Measurements from ENCODE around the gene PCDHA8.
"Not testable (repeated sequence)": the region's sequence is repeated elsewhere in the genome, so short reads cannot be mapped to it uniquely, and the experiment has no call there.

The PCDHA8 gene, protein sequence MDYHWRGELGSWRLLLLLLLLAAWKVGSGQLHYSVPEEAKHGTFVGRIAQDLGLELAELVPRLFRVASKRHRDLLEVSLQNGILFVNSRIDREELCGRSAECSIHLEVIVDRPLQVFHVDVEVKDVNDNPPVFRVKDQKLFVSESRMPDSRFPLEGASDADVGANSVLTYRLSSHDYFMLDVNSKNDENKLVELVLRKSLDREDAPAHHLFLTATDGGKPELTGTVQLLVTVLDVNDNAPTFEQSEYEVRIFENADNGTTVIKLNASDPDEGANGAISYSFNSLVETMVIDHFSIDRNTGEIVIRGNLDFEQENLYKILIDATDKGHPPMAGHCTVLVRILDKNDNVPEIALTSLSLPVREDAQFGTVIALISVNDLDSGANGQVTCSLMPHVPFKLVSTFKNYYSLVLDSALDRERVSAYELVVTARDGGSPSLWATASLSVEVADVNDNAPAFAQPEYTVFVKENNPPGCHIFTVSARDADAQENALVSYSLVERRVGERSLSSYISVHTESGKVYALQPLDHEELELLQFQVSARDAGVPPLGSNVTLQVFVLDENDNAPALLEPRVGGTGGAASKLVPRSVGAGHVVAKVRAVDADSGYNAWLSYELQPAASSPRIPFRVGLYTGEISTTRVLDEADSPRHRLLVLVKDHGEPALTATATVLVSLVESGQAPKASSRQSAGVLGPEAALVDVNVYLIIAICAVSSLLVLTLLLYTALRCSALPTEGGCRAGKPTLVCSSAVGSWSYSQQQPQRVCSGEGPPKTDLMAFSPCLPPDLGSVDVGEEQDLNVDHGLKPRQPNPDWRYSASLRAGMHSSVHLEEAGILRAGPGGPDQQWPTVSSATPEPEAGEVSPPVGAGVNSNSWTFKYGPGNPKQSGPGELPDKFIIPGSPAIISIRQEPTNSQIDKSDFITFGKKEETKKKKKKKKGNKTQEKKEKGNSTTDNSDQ

DNA sequence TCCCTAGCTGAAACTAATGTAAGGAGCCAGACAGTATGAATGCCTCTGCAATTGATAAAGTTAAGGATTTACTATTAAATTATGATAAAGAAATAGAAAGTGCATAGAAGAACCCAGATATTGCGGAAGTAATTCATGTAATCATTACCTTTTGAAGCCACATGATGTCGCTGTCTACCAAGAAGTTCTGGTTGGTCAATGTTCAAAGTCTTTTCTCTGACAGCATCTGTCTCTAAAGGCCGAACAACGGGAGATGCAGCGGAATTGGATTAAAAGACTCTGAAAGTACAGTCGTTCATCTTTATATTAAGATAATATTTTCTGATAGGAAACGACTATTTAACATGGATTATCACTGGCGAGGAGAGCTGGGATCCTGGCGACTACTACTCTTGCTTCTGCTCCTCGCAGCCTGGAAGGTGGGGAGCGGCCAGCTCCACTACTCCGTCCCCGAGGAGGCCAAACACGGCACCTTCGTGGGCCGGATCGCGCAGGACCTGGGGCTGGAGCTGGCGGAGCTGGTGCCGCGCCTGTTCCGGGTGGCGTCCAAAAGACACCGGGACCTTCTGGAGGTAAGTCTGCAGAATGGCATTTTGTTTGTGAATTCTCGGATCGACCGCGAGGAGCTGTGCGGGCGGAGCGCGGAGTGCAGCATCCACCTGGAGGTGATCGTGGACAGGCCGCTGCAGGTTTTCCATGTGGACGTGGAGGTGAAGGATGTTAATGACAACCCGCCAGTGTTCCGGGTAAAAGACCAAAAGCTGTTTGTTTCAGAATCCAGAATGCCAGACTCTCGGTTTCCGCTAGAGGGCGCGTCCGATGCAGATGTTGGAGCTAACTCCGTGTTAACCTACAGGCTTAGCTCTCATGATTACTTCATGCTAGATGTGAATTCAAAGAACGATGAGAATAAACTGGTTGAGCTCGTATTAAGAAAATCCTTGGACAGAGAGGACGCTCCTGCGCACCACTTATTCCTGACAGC lies at the start of gene PCDHA8:
Gene PCDHA8, plus strand, starts transcription at position 210 of the 985 bp plus-strand sequence. Its CDS starts 135 bp downstream, at position 345.
- DNase-seq: peak; percentile 85

DNA sequence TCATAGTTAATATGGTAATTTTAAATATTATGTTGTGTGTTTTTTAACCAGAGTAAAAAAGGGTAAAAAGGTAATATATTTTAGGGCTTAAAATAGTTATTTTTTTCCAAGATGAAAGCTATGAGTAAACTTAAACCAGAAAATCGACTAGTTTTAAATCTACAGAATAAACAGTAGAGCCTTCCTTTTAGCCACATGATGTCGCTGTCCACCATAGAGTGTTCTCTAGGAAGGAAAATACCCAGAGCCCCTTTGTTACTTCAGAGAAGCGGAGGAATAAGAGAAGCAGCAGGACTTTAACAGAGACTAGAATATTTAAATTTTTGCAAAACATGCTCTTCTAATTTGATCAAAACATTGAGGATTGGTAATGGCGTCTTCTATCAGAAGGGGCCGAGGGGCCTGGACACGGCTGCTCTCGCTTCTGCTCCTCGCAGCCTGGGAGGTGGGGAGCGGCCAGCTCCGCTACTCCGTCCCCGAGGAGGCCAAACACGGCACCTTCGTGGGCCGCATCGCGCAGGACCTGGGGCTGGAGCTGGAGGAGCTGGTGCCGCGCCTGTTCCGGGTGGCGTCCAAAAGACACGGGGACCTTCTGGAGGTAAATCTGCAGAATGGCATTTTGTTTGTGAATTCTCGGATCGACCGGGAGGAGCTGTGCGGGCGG lies 46.3 kb upstream of the PCDHA8 start, which contains the start of gene PCDHA2:
Gene PCDHA2, plus strand, starts transcription at position 258 of the 664 bp plus-strand sequence.
- DNase-seq: no peak

DNA sequence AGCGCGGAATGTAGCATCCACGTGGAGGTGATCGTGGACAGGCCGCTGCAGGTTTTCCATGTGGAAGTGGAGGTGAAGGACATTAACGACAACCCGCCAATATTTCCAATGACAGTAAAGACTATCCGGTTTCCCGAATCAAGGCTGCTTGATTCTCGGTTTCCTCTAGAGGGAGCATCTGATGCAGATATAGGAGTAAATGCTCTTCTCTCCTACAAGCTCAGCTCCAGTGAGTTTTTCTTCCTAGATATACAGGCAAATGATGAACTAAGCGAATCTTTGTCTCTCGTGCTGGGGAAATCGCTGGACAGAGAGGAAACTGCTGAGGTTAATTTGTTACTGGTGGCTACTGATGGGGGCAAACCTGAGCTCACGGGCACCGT lies 45.7 kb upstream of the PCDHA8 start:
- no peak for DNase-seq

DNA sequence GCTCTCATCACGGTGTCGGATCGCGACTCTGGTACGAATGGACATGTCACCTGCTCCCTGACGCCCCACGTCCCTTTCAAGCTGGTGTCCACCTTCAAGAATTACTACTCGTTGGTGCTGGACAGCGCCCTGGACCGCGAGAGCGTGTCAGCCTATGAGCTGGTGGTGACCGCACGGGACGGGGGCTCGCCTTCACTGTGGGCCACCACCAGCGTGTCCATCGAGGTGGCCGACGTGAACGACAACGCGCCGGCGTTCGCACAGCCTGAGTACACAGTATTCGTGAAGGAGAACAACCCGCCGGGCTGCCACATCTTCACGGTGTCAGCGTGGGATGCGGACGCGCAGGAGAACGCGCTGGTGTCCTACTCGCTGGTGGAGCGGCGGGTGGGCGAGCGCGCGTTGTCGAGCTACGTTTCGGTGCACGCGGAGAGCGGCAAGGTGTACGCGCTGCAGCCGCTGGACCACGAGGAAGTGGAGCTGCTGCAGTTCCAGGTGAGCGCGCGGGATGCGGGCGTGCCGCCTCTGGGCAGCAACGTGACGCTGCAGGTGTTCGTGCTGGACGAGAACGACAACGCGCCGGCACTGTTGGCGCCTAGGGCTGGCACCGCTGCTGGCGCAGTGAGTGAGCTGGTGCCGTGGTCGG lies 44.8 kb upstream of the PCDHA8 start:
- DNase-seq: not testable (repeated sequence)

DNA sequence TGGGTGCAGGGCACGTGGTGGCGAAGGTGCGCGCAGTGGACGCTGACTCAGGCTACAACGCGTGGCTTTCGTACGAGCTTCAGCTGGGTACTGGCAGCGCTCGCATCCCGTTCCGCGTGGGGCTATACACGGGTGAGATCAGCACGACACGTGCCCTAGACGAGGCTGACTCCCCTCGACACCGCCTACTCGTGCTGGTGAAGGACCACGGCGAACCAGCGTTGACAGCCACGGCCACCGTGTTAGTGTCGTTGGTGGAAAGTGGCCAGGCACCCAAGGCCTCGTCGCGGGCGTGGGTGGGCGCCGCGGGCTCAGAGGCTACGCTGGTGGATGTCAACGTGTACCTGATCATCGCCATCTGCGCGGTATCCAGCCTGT lies 44.3 kb upstream of the PCDHA8 start:
- DNase-seq: no peak

DNA sequence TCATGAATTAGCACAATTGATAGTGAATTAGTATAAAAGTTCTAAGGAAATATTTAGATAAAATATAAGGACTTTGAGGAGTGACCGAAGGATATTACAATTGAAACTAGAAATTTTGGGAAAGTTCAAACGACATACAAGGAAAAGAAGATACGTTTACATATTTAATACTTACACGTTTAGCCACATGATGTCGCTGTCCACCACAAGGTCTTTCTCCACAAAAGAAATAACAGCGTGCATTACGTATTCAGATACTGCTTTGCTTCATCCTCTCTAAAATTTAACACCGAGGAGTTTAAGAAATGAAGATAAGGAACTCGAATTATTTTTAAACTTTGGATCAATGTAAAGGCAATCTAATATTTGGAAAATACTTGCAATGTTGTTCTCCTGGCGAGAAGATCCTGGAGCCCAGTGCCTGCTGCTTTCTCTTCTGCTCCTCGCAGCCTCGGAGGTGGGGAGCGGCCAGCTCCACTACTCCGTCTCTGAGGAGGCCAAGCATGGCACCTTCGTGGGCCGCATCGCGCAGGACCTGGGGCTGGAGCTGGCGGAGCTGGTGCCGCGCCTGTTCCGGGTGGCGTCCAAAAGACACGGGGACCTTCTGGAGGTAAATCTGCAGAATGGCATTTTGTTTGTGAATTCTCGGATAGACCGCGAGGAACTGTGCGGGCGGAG lies 40.0 kb upstream of the PCDHA8 start, which contains the start of gene PCDHA3:
Gene PCDHA3, plus strand, starts transcription at position 242 of the 678 bp plus-strand sequence.
- DNase-seq: no peak

DNA sequence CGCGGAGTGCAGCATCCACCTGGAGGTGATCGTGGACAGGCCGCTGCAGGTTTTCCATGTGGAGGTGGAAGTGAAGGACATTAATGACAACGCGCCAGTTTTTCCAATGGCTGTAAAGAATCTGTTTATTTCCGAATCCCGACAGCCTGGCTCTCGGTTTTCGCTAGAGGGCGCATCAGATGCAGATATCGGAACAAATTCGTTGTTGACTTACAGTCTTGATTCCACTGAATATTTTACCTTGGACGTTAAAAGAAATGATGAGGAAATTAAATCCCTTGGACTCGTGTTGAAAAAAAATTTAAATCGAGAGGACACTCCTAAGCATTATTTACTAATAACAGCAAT lies 39.5 kb upstream of the PCDHA8 start:
- DNase-seq: no peak

DNA sequence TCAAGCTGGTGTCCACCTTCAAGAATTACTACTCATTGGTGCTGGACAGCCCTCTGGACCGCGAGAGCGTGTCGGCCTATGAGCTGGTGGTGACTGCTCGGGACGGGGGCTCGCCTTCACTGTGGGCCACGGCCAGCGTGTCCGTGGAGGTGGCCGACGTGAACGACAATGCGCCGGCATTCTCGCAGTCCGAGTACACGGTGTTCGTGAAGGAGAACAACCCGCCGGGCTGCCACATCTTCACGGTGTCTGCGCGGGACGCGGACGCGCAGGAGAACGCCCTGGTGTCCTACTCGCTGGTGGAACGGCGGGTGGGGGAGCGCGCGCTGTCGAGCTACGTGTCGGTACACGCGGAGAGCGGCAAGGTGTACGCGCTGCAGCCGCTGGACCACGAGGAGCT lies 38.6 kb upstream of the PCDHA8 start:
- DNase-seq: not testable (repeated sequence)

DNA sequence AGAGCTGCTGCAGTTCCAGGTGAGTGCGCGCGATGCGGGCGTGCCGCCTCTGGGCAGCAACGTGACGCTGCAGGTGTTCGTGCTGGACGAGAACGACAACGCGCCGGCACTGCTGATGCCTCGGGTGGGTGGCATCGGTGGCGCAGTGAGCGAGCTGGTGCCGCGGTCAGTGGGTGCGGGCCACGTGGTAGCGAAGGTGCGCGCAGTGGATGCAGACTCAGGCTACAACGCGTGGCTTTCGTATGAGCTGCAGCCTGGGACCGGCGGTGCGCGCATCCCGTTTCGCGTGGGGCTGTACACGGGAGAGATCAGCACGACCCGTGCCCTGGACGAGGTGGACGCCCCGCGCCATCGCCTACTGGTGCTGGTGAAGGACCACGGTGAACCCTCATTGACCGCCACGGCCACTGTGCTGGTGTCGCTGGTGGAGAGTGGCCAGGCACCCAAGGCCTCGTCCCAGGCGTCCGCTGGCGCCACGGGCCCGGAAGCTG lies 38.2 kb upstream of the PCDHA8 start:
- no peak for DNase-seq

DNA sequence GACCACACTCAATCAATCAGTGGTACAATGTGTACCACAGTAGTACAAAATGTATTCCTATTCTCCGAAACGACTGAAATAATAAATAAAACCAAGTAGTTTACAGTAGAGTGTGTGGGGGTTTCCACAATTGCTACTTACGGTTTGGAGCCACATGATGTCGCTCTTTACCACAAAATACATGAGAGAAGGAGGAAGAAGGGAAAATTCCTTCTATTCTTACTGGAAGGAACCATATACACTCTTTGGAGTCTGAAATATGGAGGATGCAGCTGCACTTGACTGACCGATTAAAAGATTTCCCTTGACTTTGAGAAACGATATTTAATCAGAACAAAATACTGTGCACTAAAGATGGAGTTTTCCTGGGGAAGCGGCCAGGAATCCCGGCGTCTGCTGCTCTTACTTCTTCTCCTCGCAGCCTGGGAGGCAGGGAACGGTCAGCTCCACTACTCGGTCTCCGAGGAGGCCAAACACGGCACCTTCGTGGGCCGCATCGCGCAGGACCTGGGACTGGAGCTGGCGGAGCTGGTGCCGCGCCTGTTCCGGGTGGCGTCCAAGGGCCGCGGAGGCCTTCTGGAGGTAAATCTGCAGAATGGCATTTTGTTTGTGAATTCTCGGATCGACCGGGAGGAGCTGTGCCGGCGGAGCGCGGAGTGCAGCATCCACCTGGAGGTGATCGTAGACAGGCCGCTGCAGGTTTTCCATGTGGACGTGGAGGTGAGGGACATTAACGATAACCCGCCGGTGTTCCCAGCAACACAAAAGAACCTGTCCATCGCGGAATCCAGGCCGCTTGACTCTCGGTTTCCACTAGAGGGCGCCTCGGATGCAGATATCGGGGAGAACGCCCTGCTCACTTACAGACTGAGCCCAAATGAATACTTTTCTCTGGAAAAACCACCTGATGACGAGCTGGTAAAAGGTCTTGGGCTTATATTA lies 33.9 kb upstream of the PCDHA8 start, which contains the start of gene PCDHA4:
Gene PCDHA4, plus strand, starts transcription at position 235 of the 942 bp plus-strand sequence.
- peak; percentile 74 for DNase-seq

DNA sequence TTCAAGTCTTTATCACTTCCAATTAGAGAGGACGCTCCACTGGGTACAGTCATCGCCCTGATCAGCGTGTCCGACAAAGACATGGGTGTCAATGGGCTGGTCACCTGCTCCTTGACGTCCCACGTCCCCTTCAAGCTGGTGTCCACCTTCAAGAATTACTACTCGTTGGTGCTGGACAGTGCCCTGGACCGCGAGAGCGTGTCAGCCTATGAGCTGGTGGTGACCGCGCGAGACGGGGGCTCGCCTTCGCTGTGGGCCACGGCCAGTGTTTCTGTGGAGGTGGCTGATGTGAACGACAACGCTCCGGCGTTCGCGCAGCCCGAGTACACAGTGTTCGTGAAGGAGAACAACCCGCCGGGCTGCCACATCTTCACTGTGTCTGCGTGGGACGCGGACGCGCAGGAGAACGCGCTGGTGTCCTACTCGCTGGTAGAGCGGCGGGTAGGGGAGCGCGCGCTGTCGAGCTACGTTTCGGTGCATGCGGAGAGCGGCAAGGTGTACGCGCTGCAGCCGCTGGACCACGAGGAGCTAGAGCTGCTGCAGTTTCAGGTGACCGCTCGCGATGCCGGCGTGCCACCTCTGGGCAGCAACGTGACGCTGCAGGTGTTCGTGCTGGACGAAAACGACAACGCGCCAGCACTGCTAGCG lies 32.6 kb upstream of the PCDHA8 start:
- not testable (repeated sequence) for DNase-seq

DNA sequence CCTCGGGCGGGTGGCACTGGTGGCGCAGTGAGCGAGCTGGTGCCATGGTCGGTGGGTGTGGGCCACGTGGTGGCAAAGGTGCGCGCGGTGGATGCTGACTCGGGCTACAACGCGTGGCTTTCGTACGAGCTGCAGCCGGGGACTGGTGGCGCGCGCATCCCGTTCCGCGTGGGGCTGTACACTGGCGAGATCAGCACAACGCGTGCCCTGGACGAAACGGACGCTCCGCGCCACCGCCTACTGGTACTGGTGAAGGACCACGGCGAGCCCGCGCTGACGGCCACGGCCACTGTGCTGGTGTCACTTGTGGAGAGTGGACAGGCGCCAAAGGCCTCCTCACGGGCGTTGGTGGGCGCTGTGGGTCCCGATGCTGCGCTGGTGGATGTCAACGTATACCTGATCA lies 32.1 kb upstream of the PCDHA8 start:
- no peak for DNase-seq

DNA sequence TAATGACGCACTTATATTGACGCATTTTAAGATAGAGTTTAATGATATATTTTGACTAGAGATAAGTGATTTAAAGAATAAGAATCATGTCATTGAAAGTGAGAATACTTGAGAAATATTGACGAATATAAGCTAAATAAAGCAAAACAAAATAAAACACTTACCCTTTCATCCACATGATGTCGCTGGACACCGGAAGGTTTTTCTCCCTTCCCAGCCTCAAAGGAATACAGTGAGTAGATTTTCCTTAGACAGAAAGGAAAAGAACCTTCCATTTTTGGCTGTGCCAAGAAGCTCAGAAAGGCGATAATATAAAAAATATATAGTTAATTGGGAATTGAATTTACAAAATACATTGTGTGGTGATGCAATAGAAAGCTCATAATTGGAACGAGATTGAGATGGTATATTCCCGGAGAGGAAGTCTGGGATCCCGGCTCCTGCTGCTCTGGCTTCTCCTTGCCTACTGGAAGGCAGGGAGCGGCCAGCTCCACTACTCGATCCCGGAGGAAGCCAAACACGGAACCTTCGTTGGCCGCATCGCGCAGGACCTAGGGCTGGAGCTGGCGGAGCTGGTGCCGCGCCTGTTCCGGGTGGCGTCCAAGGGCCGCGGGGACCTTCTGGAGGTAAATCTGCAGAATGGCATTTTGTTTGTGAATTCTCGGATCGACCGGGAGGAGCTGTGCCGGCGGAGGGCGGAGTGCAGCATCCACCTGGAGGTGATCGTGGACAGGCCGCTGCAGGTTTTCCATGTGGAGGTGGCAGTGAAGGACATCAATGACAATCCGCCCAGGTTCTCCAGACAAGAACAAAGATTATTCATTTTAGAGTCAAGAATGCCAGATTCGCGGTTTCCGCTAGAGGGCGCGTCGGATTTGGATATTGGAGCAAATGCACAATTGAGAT lies 19.4 kb upstream of the PCDHA8 start, which contains the start of gene PCDHA5:
Gene PCDHA5, plus strand, starts transcription at position 239 of the 906 bp plus-strand sequence.
- DNase-seq: no peak

DNA sequence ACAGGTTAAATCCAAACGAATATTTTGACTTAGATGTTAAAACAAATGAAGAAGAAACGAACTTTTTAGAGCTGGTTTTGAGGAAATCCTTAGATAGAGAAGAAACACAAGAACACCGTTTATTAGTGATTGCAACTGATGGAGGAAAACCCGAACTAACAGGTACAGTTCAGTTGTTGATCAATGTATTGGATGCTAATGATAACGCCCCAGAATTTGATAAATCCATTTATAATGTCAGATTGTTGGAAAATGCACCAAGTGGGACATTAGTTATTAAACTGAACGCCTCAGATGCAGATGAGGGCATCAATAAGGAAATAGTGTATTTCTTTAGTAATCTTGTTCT lies 18.7 kb upstream of the PCDHA8 start:
- no peak for DNase-seq

DNA sequence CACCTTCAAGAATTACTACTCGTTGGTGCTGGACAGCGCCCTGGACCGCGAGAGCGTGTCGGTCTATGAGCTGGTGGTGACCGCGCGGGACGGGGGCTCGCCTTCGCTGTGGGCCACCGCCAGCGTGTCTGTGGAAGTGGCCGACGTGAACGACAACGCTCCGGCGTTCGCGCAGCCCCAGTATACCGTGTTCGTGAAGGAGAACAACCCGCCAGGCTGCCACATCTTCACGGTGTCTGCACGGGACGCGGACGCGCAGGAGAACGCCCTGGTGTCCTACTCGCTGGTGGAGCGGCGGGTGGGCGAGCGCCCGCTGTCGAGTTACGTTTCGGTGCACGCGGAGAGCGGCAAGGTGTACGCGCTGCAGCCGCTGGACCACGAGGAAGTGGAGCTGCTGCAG lies 18.0 kb upstream of the PCDHA8 start:
- not testable (repeated sequence) for DNase-seq

DNA sequence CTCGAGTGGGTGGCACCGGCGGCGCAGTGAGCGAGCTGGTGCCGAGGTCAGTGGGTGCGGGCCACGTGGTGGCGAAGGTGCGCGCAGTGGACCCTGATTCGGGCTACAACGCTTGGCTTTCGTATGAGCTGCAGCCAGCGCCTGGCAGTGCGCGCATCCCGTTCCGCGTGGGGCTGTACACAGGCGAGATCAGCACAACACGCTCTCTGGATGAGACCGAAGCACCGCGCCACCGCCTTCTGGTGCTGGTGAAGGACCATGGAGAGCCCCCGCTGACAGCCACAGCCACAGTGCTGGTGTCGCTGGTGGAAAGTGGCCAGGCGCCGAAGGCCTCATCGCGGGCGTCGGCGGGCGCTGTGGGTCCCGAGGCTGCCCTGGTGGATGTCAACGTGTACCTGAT lies 17.5 kb upstream of the PCDHA8 start:
- DNase-seq: no peak

DNA sequence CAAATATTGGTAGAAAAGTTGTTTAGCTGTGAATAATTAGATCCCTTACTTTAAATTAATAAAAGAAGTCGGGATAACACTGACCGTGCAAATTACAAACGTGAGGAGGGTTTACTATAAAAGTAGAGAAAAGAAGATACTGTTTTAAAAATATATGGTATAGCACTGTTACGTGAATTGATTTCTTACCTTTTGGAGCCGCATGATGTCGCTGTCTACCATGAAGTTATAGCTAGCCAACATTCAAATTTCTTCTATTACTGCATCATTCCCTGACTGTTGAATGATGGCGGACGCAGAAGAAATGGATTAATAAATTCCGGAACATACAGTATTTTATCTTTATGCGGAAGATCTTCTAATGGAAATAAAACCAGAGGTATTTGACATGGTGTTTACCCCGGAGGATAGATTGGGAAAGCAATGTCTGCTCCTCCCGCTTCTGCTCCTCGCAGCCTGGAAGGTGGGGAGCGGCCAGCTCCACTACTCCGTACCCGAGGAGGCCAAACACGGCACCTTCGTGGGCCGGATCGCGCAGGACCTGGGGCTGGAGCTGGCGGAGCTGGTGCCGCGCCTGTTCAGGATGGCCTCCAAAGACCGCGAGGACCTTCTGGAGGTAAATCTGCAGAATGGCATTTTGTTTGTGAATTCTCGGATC lies 13.2 kb upstream of the PCDHA8 start, which contains the start of gene PCDHA6:
Gene PCDHA6, plus strand, starts transcription at position 257 of the 658 bp plus-strand sequence. Its CDS starts 132 bp downstream, at position 389.
- DNase-seq: no peak
